OCI-LY3 (cell line): ENCODE data around the gene NEMP2.
"Not testable (repeated sequence)": the region's sequence is repeated elsewhere in the genome, so short reads cannot be mapped to it uniquely, and the experiment has no call there.

Experiments used
- H2AFZ ChIP-seq: fragments of 200-600, 300-600 bp; shearing (Covaris generic); 2 replicates; pipeline ENCODE4 v1.6.0; 2014; ENCODE audit warnings: antibody characterized with exemption, low read depth, low read length
- H3K27ac ChIP-seq: fragments of 200-600, 300-600 bp; sonication (generic); 2 replicates; pipeline ENCODE4 v1.5.1; 2014; ENCODE audit warnings: mild to moderate bottlenecking, low read length, moderate library complexity, mixed read lengths
- H3K27me3 ChIP-seq: fragments of 200-600, 300-600 bp; sonication (generic); 2 replicates; pipeline ENCODE4 v1.6.1; 2014; ENCODE audit warnings: low read depth, low read length, mixed read lengths
- H3K36me3 ChIP-seq: fragments of 200-600, 300-600 bp; sonication (generic); replicated peaks from 2 replicates; pipeline ENCODE3; 2014; ENCODE audit warnings: low read depth, low read length, mixed read lengths
- H3K4me1 ChIP-seq: fragments of 300-600, 200-600 bp; sonication (generic); 2 replicates; pipeline ENCODE4 v1.6.1; 2014; ENCODE audit warnings: low read length, mixed read lengths
- H3K4me2 ChIP-seq: fragments of 200-600, 300-600 bp; sonication (generic); 2 replicates; pipeline ENCODE4 v1.6.1; 2014; ENCODE audit warnings: low read length, mixed read lengths
- H3K4me3 ChIP-seq: fragments of 300-600, 200-600 bp; sonication (generic); 2 replicates; pipeline ENCODE4 v1.5.1; 2014; ENCODE audit warnings: antibody characterized with exemption, mild to moderate bottlenecking, low read length, moderate library complexity
- H3K79me2 ChIP-seq: fragments of 300-600, 200-600 bp; shearing (Covaris generic); 2 replicates; pipeline ENCODE4 v1.6.1; 2014; ENCODE audit warnings: mild to moderate bottlenecking, low read length, mixed read lengths
- H3K9ac ChIP-seq: fragments of 300-600, 200-600 bp; shearing (Covaris generic); 2 replicates; pipeline ENCODE4 v1.6.0; 2014; ENCODE audit warnings: mild to moderate bottlenecking, low read length, moderate library complexity
- H3K9me3 ChIP-seq: fragments of 200-600, 300-600 bp; shearing (Covaris generic); 2 replicates; pipeline ENCODE4 v1.6.1; 2014; ENCODE audit warnings: low read length, mixed read lengths; ENCODE audit not compliant: insufficient read depth
- H4K20me1 ChIP-seq: fragments of 200-600, 300-600 bp; sonication (generic); 2 replicates; pipeline ENCODE4 v1.6.1; 2016; ENCODE audit warnings: low read length, mixed read lengths; ENCODE audit not compliant: insufficient read depth
- CTCF ChIP-seq: fragments of 200-600, 300-600 bp; sonication (generic); IDR thresholded peaks from 2 replicates; pipeline ENCODE4 v1.5.1; 2014; ENCODE audit warnings: antibody characterized with exemption, low read length, low read depth
- EZH2phosphoT487 ChIP-seq: fragments of 200-600 bp; shearing (Covaris generic); IDR thresholded peaks from 2 replicates; pipeline ENCODE4 v1.6.1; 2018; ENCODE audit warnings: antibody characterized with exemption, mixed run types, low read depth

The NEMP2 gene

GRCh38 chr2:190512539-190513095, 21.9 kb downstream of the NEMP2 start:
- H2AFZ ChIP-seq, result no peak overlapping the region
- H3K9me3 ChIP-seq, result no peaks in the 10 kb centered on the region
- H3K36me3 ChIP-seq, result peaks cover 26% of the 10 kb centered on the region
- no peaks in the 10 kb centered on the region for H3K27me3 ChIP-seq
- H3K4me2 ChIP-seq, result no peak overlapping the region
- no peaks in the 10 kb centered on the region for H3K79me2 ChIP-seq
- TF ChIP-seq EZH2phosphoT487 (no peak), CTCF (no peak)
- no peaks in the 10 kb centered on the region for H3K4me1 ChIP-seq
- H3K4me3 ChIP-seq, result no peak overlapping the region
- no peak overlapping the region for H3K9ac ChIP-seq
- H3K27ac ChIP-seq, result no peak overlapping the region
- no peaks in the 10 kb centered on the region; the same call in 1 of the 2 replicates for H4K20me1 ChIP-seq

- H3K4me3 ChIP-seq, result no peak overlapping the region
- H3K4me2 ChIP-seq, result no peak overlapping the region
- H3K4me1 ChIP-seq, result no peaks in the 10 kb centered on the region
- H3K9ac ChIP-seq, result no peak overlapping the region
- H3K27ac ChIP-seq, result no peak overlapping the region
- no peaks in the 10 kb centered on the region for H3K79me2 ChIP-seq
- H3K27me3 ChIP-seq, result no peaks in the 10 kb centered on the region
- H3K9me3 ChIP-seq, result no peaks in the 10 kb centered on the region
- peaks cover 21% of the 10 kb centered on the region for H3K36me3 ChIP-seq
- H2AFZ ChIP-seq, result no peak overlapping the region
- H4K20me1 ChIP-seq, result no peaks in the 10 kb centered on the region; the same call in 1 of the 2 replicates
- TF ChIP-seq EZH2phosphoT487 (no peak), CTCF (peak; percentile 34; the same call in 1 of the 2 replicates)
Measured at GRCh38 chr2:190511104-190511503, 23.4 kb downstream of the NEMP2 start.

GRCh38 chr2:190509895-190510294, 24.6 kb downstream of the NEMP2 start:
- H4K20me1 ChIP-seq, H3K4me1 ChIP-seq, H2AFZ ChIP-seq, H3K27ac ChIP-seq, H3K4me2 ChIP-seq, H3K4me3 ChIP-seq, H3K79me2 ChIP-seq, H3K27me3 ChIP-seq, H3K9ac ChIP-seq, H3K9me3 ChIP-seq: not testable (repeated sequence)
- peaks cover 21% of the 10 kb centered on the region for H3K36me3 ChIP-seq

GRCh38 chr2:190507135-190507534, 27.4 kb downstream of the NEMP2 start:
- H2AFZ ChIP-seq, result no peak overlapping the region
- H3K9ac ChIP-seq, result no peak overlapping the region
- no peaks in the 10 kb centered on the region for H3K79me2 ChIP-seq
- no peak for TF ChIP-seq EZH2phosphoT487
- TF ChIP-seq CTCF, result no peak
- H3K27me3 ChIP-seq, result no peaks in the 10 kb centered on the region
- no peaks in the 10 kb centered on the region for H3K4me1 ChIP-seq
- H3K4me3 ChIP-seq, result no peak overlapping the region
- no peak overlapping the region for H3K4me2 ChIP-seq
- no peaks in the 10 kb centered on the region for H4K20me1 ChIP-seq
- H3K27ac ChIP-seq, result no peak overlapping the region
- peaks cover 18% of the 10 kb centered on the region for H3K36me3 ChIP-seq
- no peaks in the 10 kb centered on the region for H3K9me3 ChIP-seq
